Trophoblast cell (in vitro differentiated cells and primary cell): ENCODE results near the gene HSPB9.
A peak's percentile ranks its signal among the peaks of the same experiment; 100 is the strongest.

Experiments
- DNase-seq, 2 donors: peaks; one replicate each; pipeline ENCODE4 v3.0.0-alpha.2; 2016
- H2AFZ ChIP-seq: 2 replicates; pipeline ENCODE4 v1.6.1; 2013; ENCODE audit warnings: low read length, moderate library complexity, mild to moderate bottlenecking; ENCODE audit not compliant: insufficient read depth, poor library complexity
- H2AK5ac ChIP-seq: 2 replicates; pipeline ENCODE4 v1.6.1; 2013; ENCODE audit warnings: mild to moderate bottlenecking, low read length
- H2BK120ac ChIP-seq: 2 replicates; pipeline ENCODE4 v1.6.1; 2013; ENCODE audit warnings: low read length, mild to moderate bottlenecking, moderate library complexity; ENCODE audit not compliant: insufficient read depth, poor library complexity
- H2BK12ac ChIP-seq: 2 replicates; pipeline ENCODE4 v1.6.1; 2013; ENCODE audit warnings: mild to moderate bottlenecking, low read length, moderate library complexity
- H2BK5ac ChIP-seq: 2 replicates; pipeline ENCODE4 v1.6.1; 2013; ENCODE audit warnings: low read length, low read depth, moderate library complexity, mild to moderate bottlenecking; ENCODE audit not compliant: poor library complexity
- H3K14ac ChIP-seq: 2 replicates; pipeline ENCODE4 v1.6.1; 2013; ENCODE audit warnings: mild to moderate bottlenecking, low read length
- H3K18ac ChIP-seq: 2 replicates; pipeline ENCODE4 v1.6.1; 2013; ENCODE audit warnings: mild to moderate bottlenecking, low read length
- H3K23ac ChIP-seq: 2 replicates; pipeline ENCODE4 v1.6.1; 2013; ENCODE audit warnings: low read length
- H3K27ac ChIP-seq: 2 replicates; pipeline ENCODE4 v1.5.1; 2013; ENCODE audit warnings: low read depth, mild to moderate bottlenecking, inconsistent platforms, low read length, moderate library complexity
- H3K27me3 ChIP-seq: 2 replicates; pipeline ENCODE4 v1.6.1; 2013; ENCODE audit warnings: inconsistent platforms, mild to moderate bottlenecking, low read length, moderate library complexity; ENCODE audit not compliant: insufficient read depth
- H3K36me3 ChIP-seq, 2 experiments: 1 replicate in 1 of 2; 2 replicates in 1 of 2; pipeline ENCODE4 v1.6.1; 2013; ENCODE audit warnings: low read length in 2 of 2, mild to moderate bottlenecking in 2 of 2, moderate library complexity in 1 of 2; ENCODE audit not compliant: insufficient read depth in 2 of 2, control insufficient read depth in 1 of 2
- H3K4ac ChIP-seq: 2 replicates; pipeline ENCODE4 v1.6.1; 2013; ENCODE audit warnings: low read depth, mild to moderate bottlenecking, low read length, moderate library complexity
- H3K4me1 ChIP-seq, 2 experiments: 1 replicate in 1 of 2; 2 replicates in 1 of 2; pipeline ENCODE4 v1.6.1; 2013; ENCODE audit warnings: low read length in 2 of 2, mild to moderate bottlenecking in 2 of 2, moderate library complexity in 1 of 2; ENCODE audit not compliant: insufficient read depth in 2 of 2, control insufficient read depth in 1 of 2
- H3K4me2 ChIP-seq: 2 replicates; pipeline ENCODE4 v1.6.1; 2013; ENCODE audit warnings: inconsistent platforms, mild to moderate bottlenecking, low read length, moderate library complexity
- H3K4me3 ChIP-seq: 2 replicates; pipeline ENCODE4 v1.5.1; 2013; ENCODE audit warnings: mild to moderate bottlenecking, low read depth, low read length, inconsistent platforms
- H3K79me1 ChIP-seq: one replicate; pipeline ENCODE4 v1.6.1; 2013; ENCODE audit warnings: low read length
- H3K79me2 ChIP-seq: 2 replicates; pipeline ENCODE4 v1.6.1; 2013; ENCODE audit warnings: low read length, mild to moderate bottlenecking; ENCODE audit not compliant: control insufficient read depth, insufficient read depth, poor library complexity
- H3K9ac ChIP-seq: 2 replicates; pipeline ENCODE4 v1.6.1; 2013; ENCODE audit warnings: mild to moderate bottlenecking, low read length
- H3K9me3 ChIP-seq: 2 replicates; pipeline ENCODE4 v1.6.1; 2013; ENCODE audit warnings: low read depth, mild to moderate bottlenecking, control low read depth, inconsistent platforms, low read length; ENCODE audit not compliant: insufficient read depth
- H4K12ac ChIP-seq: 2 replicates; pipeline ENCODE4 v1.6.1; 2013; ENCODE audit warnings: low read depth, mild to moderate bottlenecking, low read length, moderate library complexity
- H4K8ac ChIP-seq: 2 replicates; pipeline ENCODE4 v1.6.1; 2013; ENCODE audit warnings: low read depth, mild to moderate bottlenecking, low read length, moderate library complexity
- H4K91ac ChIP-seq: one replicate; pipeline ENCODE4 v1.6.1; 2013; ENCODE audit warnings: low read depth, mild to moderate bottlenecking, low read length, moderate library complexity
- WGBS: extraction: QIAGEN DNeasy Blood & Tissue Kit; methylation state at CpG from one replicate; pipeline ENCODE4 v1.1.7; 2013; ENCODE audit warnings: missing lambda C conversion rate; ENCODE audit not compliant: insufficient read length, insufficient coverage; ENCODE audit errors: extremely low coverage; 5-methylcytosine and 5-hydroxymethylcytosine counted together

The HSPB9 gene

GRCh38 chr17:42114118-42114517, 8.5 kb upstream of the HSPB9 start:
- no peak overlapping the region for H3K4me2 ChIP-seq
- no peak overlapping the region for H4K91ac ChIP-seq
- H3K4me1 ChIP-seq = no peaks in the 10 kb centered on the region
- no CpG with 5 or more reads among the region's 9 CpGs for WGBS
- H3K36me3 ChIP-seq = peaks cover 7 to 14% of the 10 kb centered on the region in 2 experiments
- no peaks in the 10 kb centered on the region for H3K79me1 ChIP-seq
- DNase-seq = no peak
- no peak overlapping the region for H3K14ac ChIP-seq
- no peak overlapping the region for H3K23ac ChIP-seq
- H3K79me2 ChIP-seq = no peaks in the 10 kb centered on the region
- no peaks in the 10 kb centered on the region for H3K27me3 ChIP-seq
- no peak overlapping the region for H3K18ac ChIP-seq
- no peak overlapping the region for H2BK120ac ChIP-seq
- no peak overlapping the region for H3K4ac ChIP-seq
- H2BK12ac ChIP-seq = no peak overlapping the region
- H2AK5ac ChIP-seq = no peak overlapping the region
- H4K8ac ChIP-seq = no peak overlapping the region
- no peak overlapping the region for H4K12ac ChIP-seq
- H2BK5ac ChIP-seq = no peak overlapping the region
- peaks cover 2% of the 10 kb centered on the region for H3K9me3 ChIP-seq
- no peak overlapping the region for H2AFZ ChIP-seq
- H3K9ac ChIP-seq = no peak overlapping the region
- H3K27ac ChIP-seq = no peak overlapping the region
- H3K4me3 ChIP-seq = no peak overlapping the region

- Histone ChIP-seq H2BK120ac (no peak overlapping the region), H4K12ac (no peak overlapping the region), H4K8ac (no peak overlapping the region), H3K4ac (no peak overlapping the region), H3K9me3 (no peaks in the 10 kb centered on the region), H3K27ac (no peak overlapping the region), H2AFZ (no peak overlapping the region), H3K18ac (no peak overlapping the region), H3K4me3 (no peak overlapping the region), H2BK12ac (no peak overlapping the region), H2BK5ac (no peak overlapping the region), H4K91ac (no peak overlapping the region), H3K14ac (no peak overlapping the region), H3K79me1 (no peaks in the 10 kb centered on the region), H3K36me3 (peaks cover 7 to 14% of the 10 kb centered on the region in 2 experiments), H3K27me3 (no peaks in the 10 kb centered on the region), H3K9ac (no peak overlapping the region), H3K23ac (no peak overlapping the region), H3K79me2 (no peaks in the 10 kb centered on the region), H3K4me1 (peaks cover 0 to 6% of the 10 kb centered on the region in 2 experiments), H2AK5ac (no peak overlapping the region), H3K4me2 (no peak overlapping the region)
- peak; percentile 86 to 94 for DNase-seq
- no CpG with 5 or more reads among the region's 18 CpGs for WGBS
Observed at GRCh38 chr17:42116705-42117396, 5.8 kb upstream of the HSPB9 start.

- no peak overlapping the region for H3K14ac ChIP-seq
- H4K12ac ChIP-seq = no peak overlapping the region
- no peak overlapping the region for H2BK12ac ChIP-seq
- H3K9me3 ChIP-seq = no peaks in the 10 kb centered on the region
- no peak overlapping the region for H4K91ac ChIP-seq
- H2AK5ac ChIP-seq = no peak overlapping the region
- H3K4me2 ChIP-seq = no peak overlapping the region
- no peaks in the 10 kb centered on the region for H3K79me1 ChIP-seq
- H2BK120ac ChIP-seq = no peak overlapping the region
- H3K23ac ChIP-seq = no peak overlapping the region
- H3K18ac ChIP-seq = no peak overlapping the region
- H3K9ac ChIP-seq = no peak overlapping the region
- no peaks in the 10 kb centered on the region for H3K27me3 ChIP-seq
- no peak overlapping the region for H3K27ac ChIP-seq
- H3K4me3 ChIP-seq = no peak overlapping the region
- WGBS = no CpG with 5 or more reads among the region's 30 CpGs
- H3K4me1 ChIP-seq = peaks cover 0 to 11% of the 10 kb centered on the region in 2 experiments
- H3K36me3 ChIP-seq = peaks cover 7 to 14% of the 10 kb centered on the region in 2 experiments
- H3K79me2 ChIP-seq = no peaks in the 10 kb centered on the region
- no peak overlapping the region for H4K8ac ChIP-seq
- no peak for DNase-seq
- no peak overlapping the region for H2BK5ac ChIP-seq
- H2AFZ ChIP-seq = no peak overlapping the region
- H3K4ac ChIP-seq = no peak overlapping the region
Observed at GRCh38 chr17:42117397-42118125, 5.0 kb upstream of the HSPB9 start.

GRCh38 chr17:42118126-42118510, 4.5 kb upstream of the HSPB9 start:
- Histone ChIP-seq H2AFZ (no peak overlapping the region), H3K9me3 (no peaks in the 10 kb centered on the region), H3K14ac (no peak overlapping the region), H4K12ac (no peak overlapping the region), H3K23ac (no peak overlapping the region), H3K4me1 (peaks cover 0 to 16% of the 10 kb centered on the region in 2 experiments), H3K9ac (no peak overlapping the region), H2BK120ac (no peak overlapping the region), H2AK5ac (no peak overlapping the region), H3K4ac (no peak overlapping the region), H3K79me1 (no peaks in the 10 kb centered on the region), H4K8ac (no peak overlapping the region), H3K4me2 (no peak overlapping the region), H2BK5ac (no peak overlapping the region), H3K79me2 (no peaks in the 10 kb centered on the region), H3K27ac (no peak overlapping the region), H3K4me3 (no peak overlapping the region), H4K91ac (no peak overlapping the region), H2BK12ac (no peak overlapping the region), H3K27me3 (no peaks in the 10 kb centered on the region), H3K36me3 (peaks cover 7 to 17% of the 10 kb centered on the region in 2 experiments), H3K18ac (no peak overlapping the region)
- no CpG with 5 or more reads among the region's 4 CpGs for WGBS
- DNase-seq = no peak
